Activated B cell treated with CpG ODN at 0.5 μM for 24 hours (primary cell): ENCODE measurements around the gene AQP5. TPM values are rescaled to one million over a fixed set of nuclear protein-coding genes. Genes with fewer than 3 reads are reported as not detected.

Experiments
- ATAC-seq: fragments of 200-7000 bp; cut with Tn5 transposase; one replicate; pipeline ENCODE4 v1.10.0; 2021; ENCODE audit warnings: low read depth, mild to moderate bottlenecking, moderate library complexity
- CTCF ChIA-PET: fragments of 350-600 bp; sonication (Branson Sonifier 250); formaldehyde crosslinking; loops from one replicate; lab custom pipeline; 2021; ENCODE audit warnings: antibody characterized with exemption; lab: Charles Lee
- POLR2A ChIA-PET: fragments of 350-600 bp; sonication (Branson Sonifier 250); formaldehyde crosslinking; loops from one replicate; lab custom pipeline; 2021; ENCODE audit warnings: antibody characterized with exemption; lab: Charles Lee
- DNase-seq: peaks from one replicate; pipeline ENCODE4 v3.0.0; 2022
- H3K27ac Mint-ChIP-seq: one replicate; pipeline ENCODE4 v1.8.0; 2020; ENCODE audit warnings: mixed read lengths
- H3K27me3 Mint-ChIP-seq: one replicate; pipeline ENCODE4 v1.8.0; 2021; ENCODE audit warnings: mixed read lengths
- H3K36me3 Mint-ChIP-seq: one replicate; pipeline ENCODE4 v1.8.0; 2021; ENCODE audit warnings: low read depth, mixed read lengths
- H3K4me1 Mint-ChIP-seq: one replicate; pipeline ENCODE4 v1.8.0; 2021; ENCODE audit warnings: mixed read lengths
- H3K4me3 Mint-ChIP-seq: one replicate; pipeline ENCODE4 v1.8.0; 2020; ENCODE audit warnings: mild to moderate bottlenecking, mixed read lengths
- H3K9me3 Mint-ChIP-seq: one replicate; pipeline ENCODE4 v1.8.0; 2020; ENCODE audit warnings: mixed read lengths
- CTCF ChIP-seq: fragments of 200-600 bp; IDR thresholded peaks from one replicate; pipeline ENCODE4 v1.8.0; 2022; ENCODE audit warnings: antibody characterized with exemption, mild to moderate bottlenecking
- intact Hi-C: fragments of 100-400 bp; cut with micrococcal nuclease; formaldehyde crosslinking; loops from one replicate; pipeline ENCODE4 v1.15.1; 2024
- total RNA-seq: library from RNA; stranded (reverse); gene quantifications from 2 replicates; pipeline ENCODE4 v1.2.3, GENCODE V29; 2022

The AQP5 gene
- total RNA-seq, 1 donor from 2014 or later = not detected

- no peaks in the 10 kb centered on the region for H3K36me3 Mint-ChIP-seq
- no peaks in the 10 kb centered on the region for H3K9me3 Mint-ChIP-seq
- intact Hi-C loops = no loop called here
- DNase-seq (no peak), ATAC-seq (no peak)
- peaks cover 10% of the 10 kb centered on the region for H3K27me3 Mint-ChIP-seq
- ChIA-PET CTCF (no interaction called here), POLR2A (no interaction called here)
- no peaks in the 10 kb centered on the region for H3K4me1 Mint-ChIP-seq
- no peak for TF ChIP-seq CTCF
- H3K27ac Mint-ChIP-seq = no peak overlapping the region
- H3K4me3 Mint-ChIP-seq = no peak overlapping the region
Observed at GRCh38 chr12:49917788-49918173, 43.9 kb upstream of the AQP5 start.

GRCh38 chr12:49920241-49920914, 41.3 kb upstream of the AQP5 start:
- Mint-ChIP-seq H3K9me3 (no peaks in the 10 kb centered on the region), H3K36me3 (no peaks in the 10 kb centered on the region), H3K4me3 (no peak overlapping the region), H3K27ac (no peak overlapping the region), H3K27me3 (peaks cover 10% of the 10 kb centered on the region), H3K4me1 (no peaks in the 10 kb centered on the region)
- intact Hi-C loops = no loop called here
- ATAC-seq (no peak), DNase-seq (no peak)
- no peak for TF ChIP-seq CTCF
- ChIA-PET CTCF (no interaction called here), POLR2A (interaction anchor here (0.7 kb wide), 1 partner anchor 967 kb away, joined by 5 read pairs; no protein-coding TSS in a partner anchor)

- Mint-ChIP-seq H3K4me1 (no peaks in the 10 kb centered on the region), H3K27ac (no peak overlapping the region), H3K9me3 (no peaks in the 10 kb centered on the region), H3K27me3 (peaks cover 10% of the 10 kb centered on the region), H3K36me3 (no peaks in the 10 kb centered on the region), H3K4me3 (no peak overlapping the region)
- no peak for TF ChIP-seq CTCF
- DNase-seq = no peak
- intact Hi-C loops = no loop called here
- ChIA-PET CTCF (no interaction called here), POLR2A (interaction anchor here (0.7 kb wide), 1 partner anchor 967 kb away, joined by 5 read pairs; no protein-coding TSS in a partner anchor)
- ATAC-seq = no peak
Observed at GRCh38 chr12:49920915-49921286, 40.8 kb upstream of the AQP5 start.

GRCh38 chr12:49921299-49921698, 40.4 kb upstream of the AQP5 start:
- ChIA-PET POLR2A (interaction anchor here (0.7 kb wide), 1 partner anchor 968 kb away, joined by 5 read pairs; no protein-coding TSS in a partner anchor), CTCF (no interaction called here)
- no peak for TF ChIP-seq CTCF
- no peaks in the 10 kb centered on the region for H3K36me3 Mint-ChIP-seq
- H3K4me1 Mint-ChIP-seq = no peaks in the 10 kb centered on the region
- H3K27me3 Mint-ChIP-seq = peaks cover 10% of the 10 kb centered on the region
- intact Hi-C loops = no loop called here
- no peaks in the 10 kb centered on the region for H3K9me3 Mint-ChIP-seq
- no peak overlapping the region for H3K27ac Mint-ChIP-seq
- no peak for DNase-seq
- ATAC-seq = no peak
- H3K4me3 Mint-ChIP-seq = no peak overlapping the region

GRCh38 chr12:49921936-49922335, 39.7 kb upstream of the AQP5 start:
- Mint-ChIP-seq H3K4me3 (no peak overlapping the region), H3K9me3 (no peaks in the 10 kb centered on the region), H3K36me3 (no peaks in the 10 kb centered on the region), H3K4me1 (no peaks in the 10 kb centered on the region), H3K27ac (no peak overlapping the region), H3K27me3 (peaks cover 10% of the 10 kb centered on the region)
- ChIA-PET POLR2A (no interaction called here), CTCF (interaction anchor here (0.5 kb wide), 1 partner anchor 147 kb away, joined by 5 read pairs; no protein-coding TSS in a partner anchor)
- ATAC-seq (no peak), DNase-seq (no peak)
- TF ChIP-seq CTCF = no peak
- intact Hi-C loops = no loop called here
